Measurements from ENCODE around the gene MAD1L1.

GRCh38 chr7:1892011-1892965, 340.5 kb downstream of the MAD1L1 start:
- TF ChIP-seq SIN3A (conservative IDR thresholded peaks at IDR 0.05 in 1 of 2, IDR thresholded peaks at IDR 0.05 in 1 of 2; ENCODE audit: low read depth in 1 of 2, low read length in 2 of 2) (no peak), JUN (IDR thresholded peaks at IDR 0.05; ENCODE audit: low read depth, low read length) (no peak), BACH1 (IDR thresholded peaks at IDR 0.05; ENCODE audit: low read length) (no peak), CTCF (IDR thresholded peaks at IDR 0.05; ENCODE audit: control extremely low read depth in 1 of 3, insufficient read depth in 1 of 3, low read depth in 1 of 3, low read length in 3 of 3) (no peak), EP300 (IDR thresholded peaks at IDR 0.05; ENCODE audit: borderline replicate concordance in 1 of 2, low read depth in 2 of 2, low read length in 2 of 2) (no peak), GTF2F1 (IDR thresholded peaks at IDR 0.05; ENCODE audit: borderline replicate concordance, low read depth, low read length) (no peak), SUZ12 (IDR thresholded peaks at IDR 0.05; ENCODE audit: low read length) (no peak), MAX (IDR thresholded peaks at IDR 0.05) (no peak)
